Hepatocyte (in vitro differentiated cells): ENCODE results near the gene HIP1. TPM values are rescaled to one million over a fixed set of nuclear protein-coding genes. Genes with fewer than 3 reads are reported as not detected.
"Not testable (repeated sequence)": the region's sequence is repeated elsewhere in the genome, so short reads cannot be mapped to it uniquely, and the experiment has no call there.

Source experiments
- DNase-seq: peaks from one replicate; pipeline ENCODE4 v3.0.0-alpha.2; 2016; ENCODE audit warnings: low spot score
- H2AFZ ChIP-seq: fragments of 200-600 bp; sonication (generic); 2 replicates; pipeline ENCODE4 v1.6.0; 2016; ENCODE audit warnings: antibody characterized with exemption, mild to moderate bottlenecking
- H3K27ac ChIP-seq: fragments of 200-600 bp; sonication (generic); 2 replicates; pipeline ENCODE4 v1.5.1; 2016; ENCODE audit warnings: mild to moderate bottlenecking
- H3K27me3 ChIP-seq: fragments of 200-600 bp; sonication (generic); 2 replicates; pipeline ENCODE4 v1.6.1; 2016
- H3K36me3 ChIP-seq: fragments of 200-600 bp; sonication (generic); replicated peaks from 2 replicates; pipeline ENCODE4 v1.5.1; 2016; ENCODE audit warnings: low read depth; ENCODE audit not compliant: insufficient read depth
- H3K4me1 ChIP-seq: fragments of 200-600 bp; sonication (generic); 2 replicates; pipeline ENCODE4 v1.5.1; 2016; ENCODE audit warnings: mild to moderate bottlenecking, moderate library complexity; ENCODE audit not compliant: insufficient read depth
- H3K4me2 ChIP-seq: fragments of 200-600 bp; sonication (generic); 2 replicates; pipeline ENCODE4 v1.6.0; 2016
- H3K4me3 ChIP-seq: fragments of 200-600 bp; sonication (generic); 2 replicates; pipeline ENCODE4 v1.5.1; 2016; ENCODE audit warnings: mild to moderate bottlenecking
- H3K79me2 ChIP-seq: fragments of 200-600 bp; sonication (generic); 2 replicates; pipeline ENCODE4 v1.6.0; 2017; ENCODE audit warnings: mild to moderate bottlenecking
- H3K9me2 ChIP-seq: fragments of 200-600 bp; sonication (generic); replicated peaks from 2 replicates; pipeline ENCODE4 v1.6.0; 2017; ENCODE audit warnings: mild to moderate bottlenecking; ENCODE audit not compliant: insufficient read depth
- H3K9me3 ChIP-seq: fragments of 200-600 bp; sonication (generic); 2 replicates; pipeline ENCODE4 v1.5.1; 2016; ENCODE audit warnings: low read depth, mild to moderate bottlenecking
- H4K20me1 ChIP-seq: fragments of 200-600 bp; sonication (generic); 2 replicates; pipeline ENCODE4 v1.6.0; 2016; ENCODE audit warnings: mild to moderate bottlenecking; ENCODE audit not compliant: insufficient read depth, poor library complexity, severe bottlenecking
- CTCF ChIP-seq: fragments of 200-600 bp; sonication (generic); IDR thresholded peaks from 2 replicates; pipeline ENCODE4 v1.5.1; 2016; ENCODE audit warnings: antibody characterized with exemption, mild to moderate bottlenecking; ENCODE audit not compliant: poor library complexity
- EZH2 ChIP-seq: fragments of 200-600 bp; sonication (generic); IDR thresholded peaks from 2 replicates; pipeline ENCODE4 v1.6.1; 2016; ENCODE audit warnings: antibody characterized with exemption, mild to moderate bottlenecking, borderline replicate concordance
- EZH2phosphoT487 ChIP-seq: fragments of 200-600 bp; sonication (generic); IDR thresholded peaks from one replicate; pipeline ENCODE4 v1.6.1; 2018; ENCODE audit warnings: antibody characterized with exemption, mild to moderate bottlenecking, low read depth, moderate library complexity; ENCODE audit not compliant: unreplicated experiment, severe bottlenecking
- WGBS: methylation state at CpG from one replicate; pipeline ENCODE4 v1.1.6; 2016; ENCODE audit warnings: low lambda C conversion rate; ENCODE audit errors: missing lambda C conversion rate; 5-methylcytosine and 5-hydroxymethylcytosine counted together
- polyA plus RNA-seq: library from polyadenylated mRNA; unstranded; fragments of >200 nt; fragmentation: Nextera tagmentation; extraction: Ambion mirVana; gene quantifications from 2 replicates; pipeline ENCODE4 v1.2.1, GENCODE V29; 2016
- total RNA-seq: library from RNA; depleted of rRNA; stranded (reverse); fragments of >200 nt; gene quantifications from 2 replicates; pipeline ENCODE4 v1.2.3, GENCODE V29; 2014

The HIP1 gene
- total and polyA plus RNA-seq, 2 experiments from 2014 or later, result 8.3 to 14.5 TPM

GRCh38 chr7:75718390-75719031, 20.2 kb downstream of the HIP1 start:
- no peak for DNase-seq
- Histone ChIP-seq H3K27me3 (no peaks in the 10 kb centered on the region), H3K9me2 (no peaks in the 10 kb centered on the region), H3K9me3 (no peaks in the 10 kb centered on the region), H3K4me2 (no peak overlapping the region), H4K20me1 (no peaks in the 10 kb centered on the region), H2AFZ (no peak overlapping the region), H3K36me3 (no peaks in the 10 kb centered on the region), H3K79me2 (no peaks in the 10 kb centered on the region), H3K4me3 (no peak overlapping the region), H3K4me1 (no peaks in the 10 kb centered on the region), H3K27ac (no peak overlapping the region)
- TF ChIP-seq EZH2phosphoT487 (no peak), EZH2 (no peak), CTCF (no peak)
- WGBS, result 69% methylated on average over 10 of the region's 10 CpGs

- not testable (repeated sequence) for H3K9me2 ChIP-seq, H3K27ac ChIP-seq, H3K4me3 ChIP-seq
Observed at GRCh38 chr7:75717746-75718145, 21.0 kb downstream of the HIP1 start.

GRCh38 chr7:75716992-75717626, 21.6 kb downstream of the HIP1 start:
- Histone ChIP-seq H3K4me2 (no peak overlapping the region), H2AFZ (no peak overlapping the region), H3K9me3 (no peaks in the 10 kb centered on the region), H3K27me3 (no peaks in the 10 kb centered on the region), H4K20me1 (no peaks in the 10 kb centered on the region), H3K9me2 (no peaks in the 10 kb centered on the region), H3K79me2 (no peaks in the 10 kb centered on the region), H3K4me1 (peaks cover 8% of the 10 kb centered on the region), H3K36me3 (no peaks in the 10 kb centered on the region), H3K4me3 (no peak overlapping the region), H3K27ac (no peak overlapping the region)
- TF ChIP-seq EZH2, result no peak
- TF ChIP-seq CTCF, result no peak
- no peak for TF ChIP-seq EZH2phosphoT487
- no peak for DNase-seq
- WGBS, result 79% methylated on average over 9 of the region's 9 CpGs

More at GRCh38 chr7:75717746-75718145, 21.0 kb downstream of the HIP1 start:
- not testable (repeated sequence) for H2AFZ ChIP-seq, H3K36me3 ChIP-seq, DNase-seq, H3K79me2 ChIP-seq, H4K20me1 ChIP-seq, H3K4me2 ChIP-seq, H3K27me3 ChIP-seq, H3K9me3 ChIP-seq, H3K4me1 ChIP-seq
- 96% methylated on average over 3 of the region's 3 CpGs for WGBS

GRCh38 chr7:75715864-75716263, 22.9 kb downstream of the HIP1 start:
- H3K9me3 ChIP-seq, result no peaks in the 10 kb centered on the region
- no peaks in the 10 kb centered on the region for H3K27me3 ChIP-seq
- H3K4me1 ChIP-seq, result peaks cover 18% of the 10 kb centered on the region
- H4K20me1 ChIP-seq, result no peaks in the 10 kb centered on the region
- no peak overlapping the region for H2AFZ ChIP-seq
- no peaks in the 10 kb centered on the region for H3K79me2 ChIP-seq
- H3K4me2 ChIP-seq, result no peak overlapping the region
- no peak for DNase-seq
- H3K27ac ChIP-seq, result no peak overlapping the region
- WGBS, result 91% methylated on average over 7 of the region's 7 CpGs
- TF ChIP-seq EZH2 (no peak), EZH2phosphoT487 (no peak), CTCF (no peak)
- no peaks in the 10 kb centered on the region for H3K9me2 ChIP-seq
- no peak overlapping the region for H3K4me3 ChIP-seq
- no peaks in the 10 kb centered on the region for H3K36me3 ChIP-seq
